HFF-Myc (cell line): ENCODE data around the gene CBLN3.
A peak's percentile ranks its signal among the peaks of the same experiment; 100 is the strongest.

Source experiments
- DNase-seq: peaks from one replicate; pipeline ENCODE4 v3.0.0-alpha.2; 2011; ENCODE audit warnings: low read depth; ENCODE audit errors: extremely low read depth
- H3K4me3 ChIP-seq: replicated peaks from 2 replicates; pipeline ENCODE4 v1.5.1; 2011; ENCODE audit warnings: low read depth, mild to moderate bottlenecking, control low read depth, low read length
- CTCF ChIP-seq: IDR thresholded peaks from 2 replicates; pipeline ENCODE4 v1.5.1; 2012; ENCODE audit warnings: mild to moderate bottlenecking, low read depth, low read length, control low read depth; ENCODE audit errors: missing control alignments

The CBLN3 gene

DNA sequence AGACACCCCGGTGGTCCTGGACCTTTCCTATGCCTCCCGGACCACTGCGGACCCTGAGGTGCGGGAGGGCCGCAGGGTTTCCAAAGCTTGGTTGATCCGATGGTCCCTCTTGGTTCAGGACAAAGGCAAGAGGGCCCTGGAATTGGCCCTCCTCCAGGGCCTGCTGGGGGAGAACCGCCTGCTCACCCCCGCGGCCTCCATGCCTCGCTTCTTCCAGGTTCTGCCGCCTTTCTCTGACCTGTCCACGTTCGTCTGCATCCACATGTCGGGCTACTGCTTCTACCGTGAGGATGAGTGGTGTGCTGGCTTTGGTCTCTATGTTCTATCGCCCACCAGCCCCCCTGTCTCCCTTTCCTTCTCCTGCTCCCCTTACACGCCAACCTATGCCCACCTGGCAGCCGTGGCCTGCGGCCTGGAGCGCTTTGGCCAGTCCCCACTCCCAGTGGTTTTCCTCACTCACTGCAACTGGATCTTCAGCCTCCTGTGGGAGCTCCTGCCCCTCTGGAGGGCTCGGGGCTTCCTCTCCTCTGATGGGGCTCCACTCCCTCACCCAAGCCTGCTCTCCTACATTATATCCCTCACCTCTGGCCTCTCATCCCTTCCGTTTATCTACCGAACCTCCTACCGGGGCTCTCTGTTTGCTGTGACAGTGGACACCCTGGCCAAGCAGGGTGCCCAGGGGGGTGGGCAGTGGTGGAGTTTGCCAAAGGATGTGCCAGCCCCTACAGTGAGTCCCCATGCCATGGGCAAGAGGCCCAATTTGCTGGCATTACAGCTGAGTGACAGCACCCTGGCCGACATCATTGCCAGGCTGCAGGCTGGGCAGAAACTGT is 13.8 kb downstream of the CBLN3 start:
- DNase-seq = no peak
- H3K4me3 ChIP-seq = no peak overlapping the region
- TF ChIP-seq CTCF = no peak

DNA sequence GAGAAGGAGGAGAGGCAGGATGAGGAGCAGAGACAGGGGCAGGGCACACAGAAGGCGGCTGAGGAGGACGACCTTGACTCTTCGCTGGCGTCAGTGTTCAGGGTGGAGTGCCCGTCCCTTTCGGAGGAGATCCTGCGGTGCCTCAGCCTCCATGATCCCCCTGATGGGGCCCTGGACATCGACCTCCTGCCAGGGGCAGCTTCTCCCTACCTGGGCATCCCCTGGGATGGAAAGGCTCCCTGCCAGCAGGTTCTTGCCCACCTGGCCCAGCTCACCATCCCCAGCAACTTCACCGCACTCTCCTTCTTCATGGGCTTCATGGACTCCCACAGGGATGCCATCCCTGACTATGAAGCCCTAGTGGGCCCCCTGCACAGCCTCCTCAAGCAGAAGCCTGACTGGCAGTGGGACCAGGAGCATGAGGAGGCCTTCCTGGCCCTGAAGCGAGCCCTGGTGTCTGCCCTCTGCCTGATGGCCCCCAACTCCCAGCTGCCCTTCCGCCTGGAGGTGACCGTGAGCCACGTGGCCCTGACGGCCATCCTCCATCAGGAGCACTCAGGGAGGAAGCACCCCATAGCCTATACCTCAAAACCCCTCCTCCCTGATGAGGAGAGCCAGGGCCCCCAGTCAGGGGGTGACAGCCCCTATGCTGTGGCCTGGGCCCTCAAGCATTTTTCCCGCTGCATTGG is 14.6 kb downstream of the CBLN3 start:
- no peak overlapping the region for H3K4me3 ChIP-seq
- no peak for DNase-seq
- no peak for TF ChIP-seq CTCF

- TF ChIP-seq CTCF = no peak
- no peak overlapping the region for H3K4me3 ChIP-seq
- no peak for DNase-seq
Measured at GRCh38 chr14:24414077-24414476, 15.4 kb downstream of the CBLN3 start.

- TF ChIP-seq CTCF = peak; percentile 83
- H3K4me3 ChIP-seq = no peak overlapping the region
- no peak for DNase-seq
Measured at GRCh38 chr14:24411443-24412389, 17.8 kb downstream of the CBLN3 start.

DNA sequence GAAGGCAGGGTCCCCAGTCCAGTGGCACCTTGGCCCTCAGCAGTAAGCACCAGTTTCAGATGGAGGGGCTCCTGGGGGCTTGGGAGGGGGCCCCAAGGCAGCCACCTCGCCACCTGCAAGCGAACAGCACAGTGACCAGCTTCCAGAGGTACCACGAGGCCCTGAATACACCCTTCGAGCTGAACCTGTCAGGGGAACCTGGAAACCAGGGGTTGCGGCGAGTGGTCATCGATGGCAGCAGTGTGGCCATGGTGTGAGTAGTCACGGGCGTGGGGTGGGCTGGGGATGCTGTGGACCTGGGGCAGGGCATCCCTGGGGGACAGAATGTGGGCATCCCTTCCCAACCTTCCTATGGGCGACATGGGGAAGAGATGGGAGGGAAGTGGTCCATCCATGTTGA is 19.5 kb downstream of the CBLN3 start:
- no peak overlapping the region for H3K4me3 ChIP-seq
- TF ChIP-seq CTCF = no peak
- DNase-seq = no peak

GRCh38 chr14:24409192-24409591 is 20.3 kb downstream of the CBLN3 start:
- no peak for TF ChIP-seq CTCF
- H3K4me3 ChIP-seq = no peak overlapping the region
- no peak for DNase-seq
